ENCODE measurements around the gene FMN2. TPM values are rescaled to one million over a fixed set of nuclear protein-coding genes. Genes with fewer than 3 reads are reported as not detected.

FMN2 gene
- total RNA-seq, 1 donor, result 35.0 TPM

DNA sequence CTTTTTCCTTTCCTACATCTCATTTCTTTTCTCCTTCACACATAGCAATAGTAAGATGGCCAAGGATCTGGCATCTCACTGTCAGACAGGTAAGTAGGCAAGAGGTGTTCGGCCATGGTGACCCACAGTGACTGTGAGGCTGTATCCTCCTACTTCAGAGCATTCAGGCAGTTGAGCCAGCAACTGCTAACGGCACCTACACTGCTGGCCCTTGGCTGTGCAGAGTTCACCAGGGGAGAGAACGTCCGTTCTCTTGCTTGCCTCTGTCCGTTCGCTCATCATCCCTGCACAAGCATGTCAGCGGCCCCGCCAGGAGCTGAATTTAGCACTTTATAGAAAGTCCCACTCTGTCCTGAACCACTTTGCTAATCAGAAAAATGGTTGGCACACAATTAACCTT is 406.7 kb downstream of the FMN2 start:
- H3K4me3 ChIP-seq (ENCODE audit: low read depth, low read length), result no peak overlapping the region
- DNase-seq (ENCODE audit: low read depth), result no peak
- TF ChIP-seq, protein P1, sequence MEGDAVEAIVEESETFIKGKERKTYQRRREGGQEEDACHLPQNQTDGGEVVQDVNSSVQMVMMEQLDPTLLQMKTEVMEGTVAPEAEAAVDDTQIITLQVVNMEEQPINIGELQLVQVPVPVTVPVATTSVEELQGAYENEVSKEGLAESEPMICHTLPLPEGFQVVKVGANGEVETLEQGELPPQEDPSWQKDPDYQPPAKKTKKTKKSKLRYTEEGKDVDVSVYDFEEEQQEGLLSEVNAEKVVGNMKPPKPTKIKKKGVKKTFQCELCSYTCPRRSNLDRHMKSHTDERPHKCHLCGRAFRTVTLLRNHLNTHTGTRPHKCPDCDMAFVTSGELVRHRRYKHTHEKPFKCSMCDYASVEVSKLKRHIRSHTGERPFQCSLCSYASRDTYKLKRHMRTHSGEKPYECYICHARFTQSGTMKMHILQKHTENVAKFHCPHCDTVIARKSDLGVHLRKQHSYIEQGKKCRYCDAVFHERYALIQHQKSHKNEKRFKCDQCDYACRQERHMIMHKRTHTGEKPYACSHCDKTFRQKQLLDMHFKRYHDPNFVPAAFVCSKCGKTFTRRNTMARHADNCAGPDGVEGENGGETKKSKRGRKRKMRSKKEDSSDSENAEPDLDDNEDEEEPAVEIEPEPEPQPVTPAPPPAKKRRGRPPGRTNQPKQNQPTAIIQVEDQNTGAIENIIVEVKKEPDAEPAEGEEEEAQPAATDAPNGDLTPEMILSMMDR (IDR thresholded peaks at IDR 0.05; ENCODE audit: insufficient read depth, low read depth, low read length), result no peak

DNA sequence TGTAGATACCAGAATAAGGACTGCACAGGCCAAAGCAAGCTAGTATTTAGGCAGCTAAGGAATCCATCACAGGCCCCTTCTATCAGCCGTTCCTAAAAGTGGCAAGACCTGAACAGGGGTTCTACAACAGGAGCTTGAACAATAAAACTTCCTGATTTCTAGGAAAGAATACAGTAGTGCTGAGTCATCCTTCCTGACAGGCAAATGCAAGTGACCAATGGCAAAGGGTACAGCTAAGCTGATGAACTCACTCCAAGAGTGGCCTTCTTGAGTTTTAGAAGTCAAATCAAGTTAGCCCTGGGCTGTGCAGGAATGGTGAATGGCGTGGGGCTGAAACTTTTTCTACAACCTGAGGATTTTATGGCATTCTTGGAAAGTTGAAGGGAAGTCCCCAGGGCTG is 407.3 kb downstream of the FMN2 start:
- TF ChIP-seq, protein P1 (IDR thresholded peaks at IDR 0.05; ENCODE audit: insufficient read depth, low read depth, low read length), result no peak
- DNase-seq (ENCODE audit: low read depth), result peak; percentile 32
- no peak overlapping the region for H3K4me3 ChIP-seq (ENCODE audit: low read depth, low read length)

DNA sequence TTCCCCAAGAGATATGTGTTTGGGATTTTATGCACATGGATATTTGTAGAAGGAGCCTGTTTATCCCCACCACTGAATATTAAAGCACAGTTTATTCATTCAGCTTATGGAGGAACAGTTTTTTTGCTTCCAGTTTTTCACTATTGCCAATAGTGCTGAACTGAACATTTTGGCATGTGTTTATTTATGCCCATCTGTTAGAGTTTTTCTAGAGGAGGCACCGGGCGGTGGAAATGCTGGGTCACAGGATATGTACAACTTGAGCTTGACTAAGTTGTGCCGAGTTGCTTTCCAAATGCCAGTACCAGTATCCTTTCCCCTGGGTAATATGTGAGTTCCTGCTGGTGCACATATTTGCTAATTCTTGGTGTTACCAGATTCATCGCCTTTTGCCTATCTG is 409.0 kb downstream of the FMN2 start:
- no peak for DNase-seq (ENCODE audit: low read depth)
- TF ChIP-seq, protein P1 (IDR thresholded peaks at IDR 0.05; ENCODE audit: insufficient read depth, low read depth, low read length), result no peak
- H3K4me3 ChIP-seq (ENCODE audit: low read depth, low read length), result no peak overlapping the region

DNA sequence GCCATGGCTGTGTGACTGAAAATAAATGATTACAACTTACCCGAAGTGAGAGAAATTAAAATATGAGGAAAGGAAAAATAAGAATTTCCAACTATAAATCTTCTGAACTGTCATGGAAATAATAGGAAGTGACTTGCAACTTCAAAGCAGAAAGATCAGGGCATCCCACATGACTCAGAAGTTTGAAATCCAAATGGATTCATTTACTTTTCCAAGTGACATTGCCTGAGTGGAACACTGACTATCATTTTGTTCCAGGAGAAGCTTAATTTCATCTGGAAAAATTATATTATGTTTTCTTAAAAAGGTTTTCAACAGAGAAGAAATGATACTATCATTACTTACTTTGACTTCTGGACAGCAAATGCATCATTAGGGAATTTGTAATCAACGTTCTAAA is 409.4 kb downstream of the FMN2 start:
- no peak for DNase-seq (ENCODE audit: low read depth)
- no peak overlapping the region for H3K4me3 ChIP-seq (ENCODE audit: low read depth, low read length)
- TF ChIP-seq, protein P1 (IDR thresholded peaks at IDR 0.05; ENCODE audit: insufficient read depth, low read depth, low read length), result no peak

DNA sequence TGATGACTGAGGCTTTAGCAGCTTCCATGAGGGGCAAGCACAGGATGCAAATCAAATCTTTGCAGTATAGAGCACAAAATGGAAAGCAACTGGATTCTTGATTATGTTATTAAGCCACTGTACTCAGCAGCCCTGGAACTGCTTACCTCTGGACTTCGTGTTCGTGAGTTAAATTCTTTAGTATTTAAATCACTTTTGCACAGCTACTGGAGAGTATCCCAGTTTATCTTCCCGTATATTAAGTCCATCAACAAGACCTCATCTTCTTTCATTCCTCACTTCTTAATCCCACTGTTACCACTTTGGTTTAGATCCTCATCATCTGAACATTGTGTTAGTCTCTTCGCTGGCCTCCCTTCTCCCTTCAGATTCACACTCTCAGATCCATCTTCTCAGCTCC is 411.4 kb downstream of the FMN2 start:
- DNase-seq (ENCODE audit: low read depth), result no peak
- TF ChIP-seq, protein P1 (IDR thresholded peaks at IDR 0.05; ENCODE audit: insufficient read depth, low read depth, low read length), result no peak
- no peak overlapping the region for H3K4me3 ChIP-seq (ENCODE audit: low read depth, low read length)

DNA sequence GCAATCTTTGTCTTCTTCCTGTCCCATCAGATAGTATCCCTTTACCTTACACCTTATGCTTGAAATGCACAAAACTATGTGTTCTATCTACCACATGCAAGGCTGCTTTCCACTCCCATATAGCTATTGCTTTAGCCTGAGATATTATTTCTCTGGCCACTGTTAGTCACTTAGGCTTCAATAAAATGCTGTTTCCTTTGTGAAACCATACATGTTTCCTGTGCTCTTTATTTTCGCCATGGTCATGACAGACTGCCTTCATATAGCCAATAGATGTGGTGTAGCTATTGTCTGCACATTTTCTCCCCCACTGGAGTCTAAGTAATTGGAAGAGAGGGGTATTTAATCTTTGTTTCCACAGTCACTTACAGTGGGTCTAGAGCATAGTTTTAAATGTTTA is 411.9 kb downstream of the FMN2 start:
- H3K4me3 ChIP-seq (ENCODE audit: low read depth, low read length), result no peak overlapping the region
- TF ChIP-seq, protein P1 (IDR thresholded peaks at IDR 0.05; ENCODE audit: insufficient read depth, low read depth, low read length), result no peak
- no peak for DNase-seq (ENCODE audit: low read depth)

DNA sequence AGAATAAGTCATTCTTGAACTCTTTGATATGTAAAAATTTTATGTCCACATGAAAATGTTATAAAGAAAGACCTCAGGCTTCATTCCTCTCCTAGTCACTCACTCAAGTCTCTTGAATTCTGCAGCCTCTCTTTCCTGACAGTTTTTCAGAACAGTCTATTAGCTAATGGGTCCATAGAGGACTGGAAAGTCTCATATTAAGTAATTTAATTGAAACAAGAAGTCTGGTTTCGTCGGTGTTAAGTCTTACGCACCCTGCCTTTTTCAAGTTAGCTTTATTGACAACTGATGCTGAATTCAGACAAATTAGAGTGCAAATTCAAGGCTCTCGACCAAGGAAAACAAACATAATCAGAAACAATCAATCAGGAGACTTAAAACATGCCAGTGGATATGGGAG is 414.5 kb downstream of the FMN2 start:
- TF ChIP-seq, protein P1 (IDR thresholded peaks at IDR 0.05; ENCODE audit: insufficient read depth, low read depth, low read length), result no peak
- no peak for DNase-seq (ENCODE audit: low read depth)
- H3K4me3 ChIP-seq (ENCODE audit: low read depth, low read length), result no peak overlapping the region

All from fibroblast of villous mesenchyme (primary cell).